ENCODE measurements around the gene EPB42. TPM values are rescaled to one million over a fixed set of nuclear protein-coding genes. Genes with fewer than 3 reads are reported as not detected.

Gene EPB42
- total RNA-seq, 4 donors from 2014 or later = not detected

DNA sequence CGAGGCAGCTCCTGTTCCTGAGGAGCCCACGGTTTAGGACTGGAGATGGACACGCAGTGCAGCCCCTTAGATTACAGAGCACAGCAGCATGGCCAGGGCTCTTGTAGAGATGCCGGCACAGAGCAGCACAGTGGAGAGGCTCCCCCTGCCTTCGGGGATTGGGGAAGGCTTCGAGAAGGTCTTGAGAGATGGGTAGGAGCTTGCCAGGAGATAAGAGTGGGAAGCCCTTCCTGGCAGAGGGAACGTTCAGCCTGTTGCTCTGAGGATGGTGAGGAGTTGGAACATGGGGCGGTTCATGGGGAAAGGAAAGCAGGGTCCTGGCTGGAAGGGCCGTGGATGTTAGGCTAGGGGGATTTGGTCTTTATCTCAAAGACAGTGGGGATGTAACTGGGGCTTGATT, 10.0 kb downstream of the EPB42 start:
- WGBS = 81% methylated on average over 9 of the region's 9 CpGs
- Histone ChIP-seq H3K36me3 (no peaks in the 10 kb centered on the region), H3K27me3 (peaks cover 18% of the 10 kb centered on the region), H3K4me3 (no peak overlapping the region), H3K4me1 (no peaks in the 10 kb centered on the region), H3K9me3 (no peaks in the 10 kb centered on the region), H3K27ac (no peak overlapping the region)
- TF ChIP-seq EP300 (IDR thresholded peaks at IDR 0.05) (no peak), POLR2AphosphoS5 (IDR thresholded peaks at IDR 0.05) (no peak), CTCF (IDR thresholded peaks at IDR 0.05) (no peak), POLR2A (IDR thresholded peaks at IDR 0.05) (no peak)
- DNase-seq (ENCODE audit: low spot score in 2 of 2) = no peak

DNA sequence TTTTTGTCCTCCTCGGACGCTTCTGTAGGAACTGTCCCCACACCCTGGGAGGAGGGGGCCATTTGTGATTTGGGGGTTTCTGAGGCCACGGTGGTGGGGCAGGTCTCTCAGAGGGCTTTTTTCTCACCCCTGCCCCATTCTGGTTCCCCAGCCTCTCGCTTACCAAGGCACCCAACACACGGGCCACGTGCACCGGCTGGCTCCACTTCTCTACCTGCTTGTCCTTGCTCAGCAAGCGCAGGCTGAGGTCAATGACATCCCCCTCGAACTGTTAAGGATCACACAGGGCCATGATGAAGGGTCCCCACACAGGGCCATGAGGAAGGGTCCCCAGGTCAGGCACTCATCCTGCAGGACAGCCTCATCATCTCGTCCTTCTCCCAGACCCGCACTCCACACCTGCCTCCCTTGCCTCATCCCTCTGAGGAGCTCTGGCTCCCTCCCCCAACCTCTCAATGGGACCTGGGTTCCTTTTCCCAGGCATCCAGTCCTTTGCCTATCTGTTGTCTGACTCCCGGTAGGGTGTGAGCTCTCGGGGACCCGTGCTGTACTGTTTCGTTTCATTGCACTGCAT, 10.6 kb downstream of the EPB42 start:
- WGBS = 88% methylated on average over 15 of the region's 15 CpGs
- peaks cover 18% of the 10 kb centered on the region for H3K27me3 ChIP-seq
- no peak overlapping the region for H3K4me3 ChIP-seq
- DNase-seq (ENCODE audit: low spot score in 2 of 2) = no peak
- H3K36me3 ChIP-seq = no peaks in the 10 kb centered on the region
- TF ChIP-seq POLR2AphosphoS5 (IDR thresholded peaks at IDR 0.05) (no peak), POLR2A (IDR thresholded peaks at IDR 0.05) (no peak), EP300 (IDR thresholded peaks at IDR 0.05) (no peak), CTCF (IDR thresholded peaks at IDR 0.05) (no peak)
- H3K27ac ChIP-seq = no peak overlapping the region
- H3K4me1 ChIP-seq = no peaks in the 10 kb centered on the region
- H3K9me3 ChIP-seq = no peaks in the 10 kb centered on the region

- WGBS = 76% methylated on average over 13 of the region's 13 CpGs
- H3K4me3 ChIP-seq = no peak overlapping the region
- peaks cover 18% of the 10 kb centered on the region for H3K27me3 ChIP-seq
Measured at GRCh38 chr15:43209059-43209824, 11.6 kb downstream of the EPB42 start.

DNA sequence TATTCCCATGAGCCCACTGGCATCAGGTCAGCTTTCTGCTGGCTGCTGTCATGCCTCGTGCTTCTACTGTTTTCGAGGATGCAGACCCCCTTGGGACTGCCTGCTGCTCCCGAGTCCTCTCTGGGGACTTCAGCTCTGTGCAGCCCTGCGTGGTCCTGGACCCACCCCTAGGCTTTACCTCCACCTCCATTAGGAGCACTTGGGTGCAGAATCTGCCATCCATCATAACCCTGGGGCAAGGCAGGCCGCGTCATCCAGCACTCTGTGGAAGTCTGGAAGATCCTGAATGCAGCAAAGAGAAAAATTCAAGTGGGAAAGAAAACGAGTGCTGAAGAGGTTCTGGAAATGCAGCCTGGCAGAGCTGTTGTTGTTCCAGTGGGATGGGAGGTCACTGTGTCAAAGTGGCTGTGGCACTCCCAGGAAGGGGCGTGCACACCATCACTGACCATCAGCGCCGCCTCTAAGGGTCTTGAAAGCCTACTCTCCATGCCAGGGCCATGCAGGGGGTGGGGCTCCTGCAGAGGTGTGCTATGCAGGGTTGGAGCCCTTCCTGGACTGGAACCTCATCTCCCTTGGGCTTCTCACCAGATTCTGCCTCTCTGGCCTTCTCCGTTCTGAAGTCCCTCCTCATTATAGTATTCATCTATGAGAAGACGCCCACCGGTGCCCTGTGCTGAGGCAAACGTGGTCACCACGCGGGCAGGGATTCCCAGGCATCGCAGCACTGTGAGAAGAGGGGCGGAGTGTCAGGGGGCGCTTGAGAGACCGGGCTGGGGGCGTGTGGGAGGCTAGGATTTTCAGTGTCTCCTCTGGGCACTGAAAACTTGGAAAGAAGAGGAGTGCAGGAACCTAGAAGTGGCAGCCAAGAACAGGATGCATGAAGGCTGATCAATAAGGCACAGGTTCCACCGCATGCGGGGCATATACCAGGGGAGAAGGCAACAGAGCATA, 12.5 kb downstream of the EPB42 start:
- Histone ChIP-seq H3K4me3 (no peak overlapping the region), H3K9me3 (no peaks in the 10 kb centered on the region), H3K27me3 (peaks cover 18% of the 10 kb centered on the region), H3K36me3 (no peaks in the 10 kb centered on the region), H3K27ac (no peak overlapping the region), H3K4me1 (peaks cover 5% of the 10 kb centered on the region)
- no peak for TF ChIP-seq EP300 (IDR thresholded peaks at IDR 0.05)
- TF ChIP-seq POLR2A (IDR thresholded peaks at IDR 0.05) = no peak
- TF ChIP-seq CTCF (IDR thresholded peaks at IDR 0.05) = no peak
- no peak for TF ChIP-seq POLR2AphosphoS5 (IDR thresholded peaks at IDR 0.05)
- WGBS = 79% methylated on average over 22 of the region's 23 CpGs
- no peak for DNase-seq (ENCODE audit: low spot score in 2 of 2)

More at GRCh38 chr15:43209059-43209824, 11.6 kb downstream of the EPB42 start:
- H3K27ac ChIP-seq = no peak overlapping the region
- no peak for TF ChIP-seq POLR2AphosphoS5 (IDR thresholded peaks at IDR 0.05)
- TF ChIP-seq POLR2A (IDR thresholded peaks at IDR 0.05) = no peak
- no peak for TF ChIP-seq EP300 (IDR thresholded peaks at IDR 0.05)
- TF ChIP-seq CTCF (IDR thresholded peaks at IDR 0.05) = no peak
- H3K36me3 ChIP-seq = no peaks in the 10 kb centered on the region
- no peaks in the 10 kb centered on the region for H3K9me3 ChIP-seq
- H3K4me1 ChIP-seq = peaks cover 1% of the 10 kb centered on the region
- DNase-seq (ENCODE audit: low spot score in 2 of 2) = peak in 1 of 2 donors; percentile 49
